ENCODE measurements around the gene WDR45B. TPM values are rescaled to one million over a fixed set of nuclear protein-coding genes. Genes with fewer than 3 reads are reported as not detected.

The WDR45B gene
- total RNA-seq, 1 experiment from 2014 or later, result 132 TPM

- H3K4me3 ChIP-seq (ENCODE audit: low read depth in 2 of 2, low read length in 2 of 2), result no peak overlapping the region
- no peaks in the 10 kb centered on the region for H3K27me3 ChIP-seq (ENCODE audit: control insufficient read depth, insufficient read depth, low read length)
- BruUV-seq (replicated peaks), result no TSS peak
- H3K36me3 ChIP-seq (ENCODE audit: control insufficient read depth, insufficient read depth, low read length), result no peaks in the 10 kb centered on the region; the same call in 1 of the 2 replicates
- TF ChIP-seq POLR2AphosphoS5 (IDR thresholded peaks at IDR 0.05; ENCODE audit: low read depth, low read length) (no peak), TCF7L2 (IDR thresholded peaks at IDR 0.05; ENCODE audit: low read depth, low read length) (no peak), CTCF (IDR thresholded peaks at IDR 0.05) (no peak), SIN3A (IDR thresholded peaks at IDR 0.05; ENCODE audit: borderline replicate concordance, insufficient read depth, low read depth, low read length) (no peak), REST (IDR thresholded peaks at IDR 0.05; ENCODE audit: insufficient read depth in 1 of 2, low read depth in 2 of 2, low read length in 1 of 2) (no peak)
- CTCF ChIA-PET, result no interaction called here
- intact Hi-C loops (cut with micrococcal nuclease; ENCODE audit: unreplicated experiment) (no loop called here), in situ Hi-C loops (cut with HindIII; ENCODE audit: low pct_unique_long_range_greater_than_20kb, low sequenced_read_pairs) (no loop called here)
- H3K9me3 ChIP-seq (ENCODE audit: control insufficient read depth, insufficient read depth, low read depth, low read length), result no peaks in the 10 kb centered on the region
- H3K27ac ChIP-seq (ENCODE audit: low read length), result no peak overlapping the region
- ATAC-seq, result no peak
- POLR2A ChIA-PET, result no interaction called here
- no peaks in the 10 kb centered on the region for H3K4me1 ChIP-seq (ENCODE audit: control insufficient read depth, insufficient read depth, low read length)
- DNase-seq (ENCODE audit: low read depth, low spot score), result no peak
These were observed 64.5 kb downstream of the WDR45B start for GRCh38 chr17:82583720-82584234.

GRCh38 chr17:82582709-82583108 lies 65.5 kb downstream of the WDR45B start:
- Histone ChIP-seq H3K27ac (ENCODE audit: low read length) (no peak overlapping the region), H3K9me3 (ENCODE audit: control insufficient read depth, insufficient read depth, low read depth, low read length) (no peaks in the 10 kb centered on the region), H3K36me3 (ENCODE audit: control insufficient read depth, insufficient read depth, low read length) (no peaks in the 10 kb centered on the region; the same call in 1 of the 2 replicates), H3K27me3 (ENCODE audit: control insufficient read depth, insufficient read depth, low read length) (no peaks in the 10 kb centered on the region), H3K4me1 (ENCODE audit: control insufficient read depth, insufficient read depth, low read length) (no peaks in the 10 kb centered on the region), H3K4me3 (ENCODE audit: low read depth in 2 of 2, low read length in 2 of 2) (no peak overlapping the region)
- intact Hi-C loops (cut with micrococcal nuclease; ENCODE audit: unreplicated experiment), result no loop called here
- ATAC-seq, result no peak
- ChIA-PET POLR2A (no interaction called here), CTCF (no interaction called here)
- in situ Hi-C loops (cut with HindIII; ENCODE audit: low pct_unique_long_range_greater_than_20kb, low sequenced_read_pairs), result no loop called here
- no peak for DNase-seq (ENCODE audit: low read depth, low spot score)
- no TSS peak for BruUV-seq (replicated peaks)
- TF ChIP-seq POLR2AphosphoS5 (IDR thresholded peaks at IDR 0.05; ENCODE audit: low read depth, low read length) (no peak), TCF7L2 (IDR thresholded peaks at IDR 0.05; ENCODE audit: low read depth, low read length) (no peak), CTCF (IDR thresholded peaks at IDR 0.05) (no peak), REST (IDR thresholded peaks at IDR 0.05; ENCODE audit: insufficient read depth in 1 of 2, low read depth in 2 of 2, low read length in 1 of 2) (no peak), SIN3A (IDR thresholded peaks at IDR 0.05; ENCODE audit: borderline replicate concordance, insufficient read depth, low read depth, low read length) (no peak)
